GM13976 (cell line): ENCODE data around the gene KRTAP1-3.
"Not testable (repeated sequence)": the region's sequence is repeated elsewhere in the genome, so short reads cannot be mapped to it uniquely, and the experiment has no call there.

Experiments used
- DNase-seq: peaks from one replicate; pipeline ENCODE4 v3.0.0; 2012; ENCODE audit warnings: low spot score
- CTCF ChIP-seq: IDR thresholded peaks from 2 replicates; pipeline ENCODE4 v1.5.1; 2012; ENCODE audit warnings: borderline replicate concordance, mild to moderate bottlenecking; ENCODE audit not compliant: insufficient read depth; ENCODE audit errors: extremely low read depth, missing control alignments, control extremely low read depth
- in situ Hi-C: fragments of 300-500 bp; cut with MboI; formaldehyde crosslinking; loops from one replicate; pipeline ENCODE4 v1.12.0; 2022; ENCODE audit warnings: low sequenced_read_pairs, mixed read lengths, inconsistent platforms; ENCODE audit not compliant: unreplicated experiment

KRTAP1-3 gene

GRCh38 chr17:41004397-41004796 is 30.3 kb downstream of the KRTAP1-3 start:
- in situ Hi-C loops, result no loop called here
- DNase-seq, result no peak
- TF ChIP-seq CTCF, result no peak

GRCh38 chr17:41003926-41004325 is 30.7 kb downstream of the KRTAP1-3 start:
- in situ Hi-C loops, result no loop called here
- DNase-seq, result no peak
- no peak for TF ChIP-seq CTCF

GRCh38 chr17:41002814-41003213 is 31.9 kb downstream of the KRTAP1-3 start:
- no peak for TF ChIP-seq CTCF
- in situ Hi-C loops, result no loop called here
- no peak for DNase-seq

- in situ Hi-C loops, result no loop called here
- DNase-seq, result no peak
- TF ChIP-seq CTCF, result no peak
Measured at GRCh38 chr17:41001795-41002194, 32.9 kb downstream of the KRTAP1-3 start.

GRCh38 chr17:40999563-40999962 is 35.1 kb downstream of the KRTAP1-3 start, which contains the start of gene KRTAP3-2:
KRTAP3-2 (minus strand) TSS chr17:40999906; CDS start chr17:40999853, 53 bp downstream.
- DNase-seq, in situ Hi-C loops: not testable (repeated sequence)

- no peak for TF ChIP-seq CTCF
- DNase-seq, result no peak
- in situ Hi-C loops, result no loop called here
Measured at GRCh38 chr17:40997361-40997760, 37.3 kb downstream of the KRTAP1-3 start.

- no peak for TF ChIP-seq CTCF
- no peak for DNase-seq
- in situ Hi-C loops, result no loop called here
Measured at GRCh38 chr17:40996829-40997228, 37.8 kb downstream of the KRTAP1-3 start.
